Breast epithelium (tissue), 4 donors: ENCODE measurements around the gene CHD5. TPM values are rescaled to one million over a fixed set of nuclear protein-coding genes. Genes with fewer than 3 reads are reported as not detected.

Experiments used
- DNase-seq, 2 donors: peaks; one replicate each; pipeline ENCODE4 v3.0.0-alpha.2; 2019; ENCODE audit warnings: low spot score in 2 of 2
- H3K27ac ChIP-seq, 2 donors: fragments of 200-600 bp; sonication (generic) in 1 of 2; one replicate each; pipeline ENCODE4 v1.5.1; 2016 to 2019; ENCODE audit warnings: mild to moderate bottlenecking in 1 of 2
- H3K27me3 ChIP-seq, 2 donors: fragments of 200-600 bp; sonication (generic) in 1 of 2; one replicate each; pipeline versions ENCODE4 v1.5.1 to v1.6.0; 2017 to 2019; ENCODE audit warnings: control low read depth in 1 of 2, mild to moderate bottlenecking in 1 of 2
- H3K36me3 ChIP-seq: fragments of 200-600 bp; one replicate; pipeline ENCODE4 v1.5.1; 2019
- H3K4me1 ChIP-seq, 2 donors: fragments of 200-600 bp; sonication (generic); one replicate each; pipeline ENCODE4 v1.5.1; 2016 to 2019; ENCODE audit warnings: control low read depth in 1 of 2
- H3K4me3 ChIP-seq, 3 donors: fragments of 200-600 bp; sonication (generic); 1 replicate in 2 of 3; 2 replicates in 1 of 3; pipeline ENCODE4 v1.5.1; 2016 to 2019; ENCODE audit warnings: mild to moderate bottlenecking in 3 of 3, moderate library complexity in 2 of 3
- H3K9me3 ChIP-seq, 2 donors: fragments of 200-600 bp; sonication (generic) in 1 of 2; one replicate each; pipeline ENCODE4 v1.5.1; 2016 to 2019; ENCODE audit warnings: control low read depth in 1 of 2
- POLR2A ChIP-seq: fragments of 450-650 bp; IDR thresholded peaks from one replicate; pipeline ENCODE4 v1.6.1; 2016; ENCODE audit warnings: antibody characterized with exemption, mild to moderate bottlenecking, moderate library complexity
- POLR2AphosphoS5 ChIP-seq, 3 donors: sonication (generic); formaldehyde crosslinking; IDR thresholded peaks; one replicate each; pipeline ENCODE4 v1.6.1; 2017; ENCODE audit warnings: antibody characterized with exemption in 3 of 3
- intact Hi-C: fragments of 100-400 bp; cut with DNase I; formaldehyde crosslinking; loops from one replicate; pipeline ENCODE4 v1.15.1; 2023; ENCODE audit warnings: low total_unique reads
- total RNA-seq, 3 donors: library from RNA; depleted of rRNA; stranded (reverse); fragments of >200 nt; gene quantifications; one replicate each; pipeline ENCODE4 v1.1.0, GENCODE V29; 2016
- TF ChIP-seq, protein P1 (sequence below), 3 donors: fragments of 450-650 bp; IDR thresholded peaks; one replicate each; pipeline ENCODE4 v1.5.1; 2016 to 2017; ENCODE audit warnings: antibody characterized with exemption in 3 of 3, mild to moderate bottlenecking in 3 of 3, moderate library complexity in 3 of 3

Gene CHD5
- total RNA-seq, 3 donors from 2014 or later, result under 0.01 to 0.33 (median 0.15) TPM

GRCh38 chr1:6181347-6181770 is 1.2 kb upstream of the CHD5 start:
- Histone ChIP-seq H3K4me3 (no peak overlapping the region), H3K27me3 (peaks cover 12 to 43% of the 10 kb centered on the region in 2 donors), H3K27ac (no peak overlapping the region), H3K9me3 (no peaks in the 10 kb centered on the region), H3K4me1 (peaks cover 8 to 13% of the 10 kb centered on the region in 2 donors), H3K36me3 (no peaks in the 10 kb centered on the region)
- intact Hi-C loops, result no loop called here
- DNase-seq, result no peak
- TF ChIP-seq POLR2AphosphoS5 (IDR thresholded peaks at IDR 0.05), result no peak

- Histone ChIP-seq H3K27ac (no peak overlapping the region), H3K4me1 (peaks cover 8 to 13% of the 10 kb centered on the region in 2 donors), H3K27me3 (peaks cover 12 to 49% of the 10 kb centered on the region in 2 donors)
Measured at GRCh38 chr1:6180707-6181311, 688 bp upstream of the CHD5 start.

DNA sequence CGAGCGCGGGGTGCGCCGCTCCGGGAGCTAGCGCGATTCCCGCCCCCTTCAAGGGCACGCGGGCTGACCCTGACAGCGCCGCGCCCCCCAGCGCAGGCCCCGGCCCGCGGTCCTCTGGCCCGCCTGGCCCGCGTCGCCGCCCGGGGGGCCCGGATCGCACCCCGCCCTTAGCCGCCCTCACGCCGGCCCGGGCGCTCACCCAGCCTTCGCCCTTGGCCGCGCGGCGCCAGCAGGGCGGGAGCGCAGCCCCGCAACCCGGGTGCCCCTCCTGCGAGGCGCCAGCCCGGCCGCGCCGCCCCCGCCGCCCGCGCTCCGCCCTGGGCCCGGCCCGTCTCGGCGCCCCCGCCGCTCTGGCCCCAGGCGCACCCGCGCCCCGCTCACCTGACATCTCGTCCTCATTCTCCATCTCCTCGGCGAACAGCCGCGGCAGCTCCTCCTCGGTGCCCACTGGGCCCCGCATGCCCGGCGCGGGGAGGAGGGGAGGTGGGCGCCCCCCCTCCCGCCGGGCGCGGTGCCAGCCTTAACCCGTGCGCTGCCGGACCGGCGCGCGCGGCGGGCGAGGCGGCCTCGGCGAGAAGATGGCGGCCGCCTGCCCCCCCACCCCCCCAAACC is 451 bp downstream of the CHD5 start:
- H3K27ac ChIP-seq, result no peak overlapping the region
- H3K36me3 ChIP-seq, result no peaks in the 10 kb centered on the region
- peaks cover 8 to 13% of the 10 kb centered on the region in 2 donors for H3K4me1 ChIP-seq
- no peak for TF ChIP-seq POLR2A
- TF ChIP-seq POLR2AphosphoS5 (IDR thresholded peaks at IDR 0.05), result no peak
- TF ChIP-seq, protein P1, sequence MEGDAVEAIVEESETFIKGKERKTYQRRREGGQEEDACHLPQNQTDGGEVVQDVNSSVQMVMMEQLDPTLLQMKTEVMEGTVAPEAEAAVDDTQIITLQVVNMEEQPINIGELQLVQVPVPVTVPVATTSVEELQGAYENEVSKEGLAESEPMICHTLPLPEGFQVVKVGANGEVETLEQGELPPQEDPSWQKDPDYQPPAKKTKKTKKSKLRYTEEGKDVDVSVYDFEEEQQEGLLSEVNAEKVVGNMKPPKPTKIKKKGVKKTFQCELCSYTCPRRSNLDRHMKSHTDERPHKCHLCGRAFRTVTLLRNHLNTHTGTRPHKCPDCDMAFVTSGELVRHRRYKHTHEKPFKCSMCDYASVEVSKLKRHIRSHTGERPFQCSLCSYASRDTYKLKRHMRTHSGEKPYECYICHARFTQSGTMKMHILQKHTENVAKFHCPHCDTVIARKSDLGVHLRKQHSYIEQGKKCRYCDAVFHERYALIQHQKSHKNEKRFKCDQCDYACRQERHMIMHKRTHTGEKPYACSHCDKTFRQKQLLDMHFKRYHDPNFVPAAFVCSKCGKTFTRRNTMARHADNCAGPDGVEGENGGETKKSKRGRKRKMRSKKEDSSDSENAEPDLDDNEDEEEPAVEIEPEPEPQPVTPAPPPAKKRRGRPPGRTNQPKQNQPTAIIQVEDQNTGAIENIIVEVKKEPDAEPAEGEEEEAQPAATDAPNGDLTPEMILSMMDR (IDR thresholded peaks at IDR 0.05), result no peak
- H3K9me3 ChIP-seq, result no peaks in the 10 kb centered on the region
- peaks cover 12 to 58% of the 10 kb centered on the region in 2 donors for H3K27me3 ChIP-seq
- no peak for DNase-seq
- intact Hi-C loops, result no loop called here
- peak overlapping the region in 2 of 3 donors; percentile 46 to 66 for H3K4me3 ChIP-seq

More at GRCh38 chr1:6180707-6181311, 688 bp upstream of the CHD5 start:
- Histone ChIP-seq H3K4me3 (peak overlapping the region in 2 of 3 donors; percentile 46 to 66), H3K9me3 (no peaks in the 10 kb centered on the region), H3K36me3 (no peaks in the 10 kb centered on the region)
- TF ChIP-seq, protein P1 (IDR thresholded peaks at IDR 0.05), result no peak
- intact Hi-C loops, result no loop called here
- DNase-seq, result no peak

- TF ChIP-seq, protein P1 (IDR thresholded peaks at IDR 0.05), result no peak
- no peak for TF ChIP-seq POLR2AphosphoS5 (IDR thresholded peaks at IDR 0.05)
- no peak for TF ChIP-seq POLR2A
- H3K4me3 ChIP-seq, result peak overlapping the region in 2 of 3 donors; percentile 36 to 66
- H3K27ac ChIP-seq, result no peak overlapping the region
- H3K27me3 ChIP-seq, result peaks cover 12 to 60% of the 10 kb centered on the region in 2 donors
- intact Hi-C loops, result loop anchor here (1.0 kb wide), 1 partner anchor 33 kb away; no protein-coding TSS in a partner anchor
- H3K9me3 ChIP-seq, result no peaks in the 10 kb centered on the region
- H3K4me1 ChIP-seq, result peaks cover 8 to 13% of the 10 kb centered on the region in 2 donors
- DNase-seq, result no peak
- no peaks in the 10 kb centered on the region for H3K36me3 ChIP-seq
Measured at GRCh38 chr1:6178751-6179563, 1.2 kb downstream of the CHD5 start.

- no peak for TF ChIP-seq POLR2A
- TF ChIP-seq POLR2AphosphoS5 (IDR thresholded peaks at IDR 0.05), result no peak
- TF ChIP-seq, protein P1 (IDR thresholded peaks at IDR 0.05), result no peak
- H3K9me3 ChIP-seq, result no peaks in the 10 kb centered on the region
- intact Hi-C loops, result loop anchor here (1.0 kb wide), 1 partner anchor 34 kb away; no protein-coding TSS in a partner anchor
- no peaks in the 10 kb centered on the region for H3K36me3 ChIP-seq
- peaks cover 8 to 13% of the 10 kb centered on the region in 2 donors for H3K4me1 ChIP-seq
- H3K27me3 ChIP-seq, result peaks cover 12 to 68% of the 10 kb centered on the region in 2 donors
- no peak overlapping the region for H3K27ac ChIP-seq
- H3K4me3 ChIP-seq, result no peak overlapping the region
- DNase-seq, result no peak
Measured at GRCh38 chr1:6177681-6178380, 2.3 kb downstream of the CHD5 start.
